GM20000 (cell line): ENCODE results near the gene EPHB6.

Experiments
- DNase-seq: peaks from one replicate; pipeline ENCODE4 v3.0.0; 2012; ENCODE audit warnings: low spot score
- CTCF ChIP-seq: IDR thresholded peaks from 2 replicates; pipeline ENCODE4 v1.5.1; 2012; ENCODE audit warnings: mild to moderate bottlenecking, control low read depth; ENCODE audit errors: extremely low read depth, missing control alignments

EPHB6 gene

GRCh38 chr7:142887282-142888015 is 32.6 kb downstream of the EPHB6 start:
- no peak for DNase-seq
- TF ChIP-seq CTCF: no peak

- no peak for DNase-seq
- no peak for TF ChIP-seq CTCF
These were observed 34.9 kb downstream of the EPHB6 start for GRCh38 chr7:142889816-142890215.

DNA sequence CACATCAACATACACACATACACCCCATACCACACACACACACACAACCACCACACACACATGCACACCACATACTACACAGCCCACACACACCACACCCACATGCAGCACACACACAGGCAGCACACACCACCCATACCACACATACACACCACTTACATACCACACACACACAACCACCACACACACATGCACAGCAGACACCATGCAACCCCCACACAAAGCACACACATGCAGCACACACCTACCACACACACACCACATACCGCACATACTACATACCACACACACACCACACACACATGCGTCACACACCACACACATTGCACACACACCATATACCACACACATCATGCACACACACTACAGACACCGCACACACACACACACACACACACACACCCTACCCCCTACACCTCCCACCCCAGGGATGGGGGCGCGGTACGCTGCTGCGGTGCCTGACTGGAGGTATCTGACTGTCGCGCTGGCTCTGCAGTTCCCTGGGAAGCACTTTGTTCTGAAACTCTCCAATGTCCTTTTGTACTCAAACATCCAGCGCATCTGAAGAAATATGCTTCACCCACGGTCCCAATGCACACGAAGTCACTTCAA is 36.1 kb downstream of the EPHB6 start:
- no peak for TF ChIP-seq CTCF
- no peak for DNase-seq

GRCh38 chr7:142891490-142892082 is 36.7 kb downstream of the EPHB6 start:
- TF ChIP-seq CTCF: no peak
- no peak for DNase-seq

- TF ChIP-seq CTCF: no peak
- DNase-seq: no peak
These were observed 38.1 kb downstream of the EPHB6 start for GRCh38 chr7:142892951-142893350.

DNA sequence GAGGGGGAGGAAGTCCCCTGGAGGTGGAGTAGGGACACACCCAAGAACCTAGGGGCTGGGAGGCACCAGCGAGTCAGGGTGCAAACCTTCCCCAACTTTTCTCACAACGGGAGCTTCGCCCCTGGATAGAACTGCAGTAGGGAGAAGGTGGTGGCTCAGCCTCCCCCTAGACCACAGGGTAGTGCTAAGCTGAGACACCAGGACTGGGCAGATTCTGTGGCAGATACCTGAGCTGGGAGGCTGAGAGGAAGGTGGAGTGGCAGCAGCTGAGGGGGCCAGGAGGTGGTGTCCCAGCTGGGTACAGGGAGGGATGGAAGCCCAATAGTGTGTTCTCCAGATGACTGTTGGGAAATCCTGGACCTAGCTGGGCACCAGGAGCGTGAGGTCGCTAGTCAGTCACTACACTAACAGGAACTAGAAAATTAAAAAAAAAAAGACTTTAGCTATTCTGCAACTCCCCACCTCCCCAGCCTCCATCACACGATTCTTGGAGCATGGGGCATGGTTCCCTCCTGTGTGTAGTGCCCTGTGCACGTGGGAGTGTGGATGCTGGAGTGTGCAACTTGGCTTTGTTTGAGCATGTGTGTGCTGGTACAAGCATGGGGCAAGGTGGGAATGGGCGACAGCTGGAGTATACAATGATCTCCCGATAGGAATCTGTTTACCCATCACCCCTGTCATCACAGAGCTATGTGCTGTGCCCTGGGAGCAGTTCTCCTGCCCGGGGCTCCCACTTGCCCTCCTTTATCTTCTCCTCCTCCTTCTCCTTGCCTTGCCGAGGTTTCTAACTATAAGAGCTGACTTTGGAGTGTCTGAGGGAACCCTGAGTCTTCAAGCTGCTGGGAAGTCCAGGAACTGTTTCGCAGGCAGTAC is 39.5 kb downstream of the EPHB6 start:
- TF ChIP-seq CTCF: no peak
- DNase-seq: no peak
